Nephron progenitor cell (in vitro differentiated cells): Measurements from ENCODE around the gene WDR7.

ENCODE experiments used
- DNase-seq: peaks from one replicate; pipeline ENCODE4 v3.0.0; 2021
- H3K27ac Mint-ChIP-seq: 2 replicates; pipeline ENCODE4 v1.8.0; 2021; ENCODE audit warnings: mild to moderate bottlenecking, moderate library complexity, mixed read lengths
- H3K27me3 Mint-ChIP-seq: 2 replicates; pipeline ENCODE4 v1.8.0; 2021; ENCODE audit warnings: mild to moderate bottlenecking, low read depth, mixed read lengths; ENCODE audit not compliant: poor library complexity
- H3K36me3 Mint-ChIP-seq: 2 replicates; pipeline ENCODE4 v1.8.0; 2021; ENCODE audit warnings: low read depth, mixed read lengths
- H3K4me1 Mint-ChIP-seq: 2 replicates; pipeline ENCODE4 v1.8.0; 2021; ENCODE audit warnings: mixed read lengths
- H3K4me3 Mint-ChIP-seq: 2 replicates; pipeline ENCODE4 v1.8.0; 2021; ENCODE audit warnings: mild to moderate bottlenecking, moderate library complexity, mixed read lengths
- H3K9me3 Mint-ChIP-seq: 2 replicates; pipeline ENCODE4 v1.8.0; 2021; ENCODE audit warnings: mild to moderate bottlenecking, moderate library complexity, mixed read lengths
- CTCF ChIP-seq: fragments of 200-600 bp; sonication (generic); IDR thresholded peaks from 2 replicates; pipeline ENCODE4 v1.5.0; 2021; ENCODE audit warnings: antibody characterized with exemption

WDR7 gene

GRCh38 chr18:56639571-56639970 lies 11.6 kb upstream of the WDR7 start:
- H3K27me3 Mint-ChIP-seq = peaks cover 18% of the 10 kb centered on the region
- H3K36me3 Mint-ChIP-seq = peaks cover 22% of the 10 kb centered on the region
- H3K9me3 Mint-ChIP-seq = peaks cover 10% of the 10 kb centered on the region
- TF ChIP-seq CTCF = no peak
- DNase-seq = no peak
- peak overlapping the region; percentile 99 for H3K4me3 Mint-ChIP-seq
- no peak overlapping the region for H3K27ac Mint-ChIP-seq
- peaks cover 39% of the 10 kb centered on the region for H3K4me1 Mint-ChIP-seq

GRCh38 chr18:56641714-56642337 lies 9.3 kb upstream of the WDR7 start:
- Mint-ChIP-seq H3K36me3 (peaks cover 10% of the 10 kb centered on the region), H3K27me3 (peaks cover 22% of the 10 kb centered on the region), H3K9me3 (peaks cover 10% of the 10 kb centered on the region), H3K4me3 (no peak overlapping the region), H3K4me1 (peaks cover 17% of the 10 kb centered on the region), H3K27ac (no peak overlapping the region)
- no peak for TF ChIP-seq CTCF
- DNase-seq = no peak

- H3K4me3 Mint-ChIP-seq = no peak overlapping the region
- peaks cover 10% of the 10 kb centered on the region for H3K36me3 Mint-ChIP-seq
- no peak for TF ChIP-seq CTCF
- DNase-seq = no peak
- H3K27ac Mint-ChIP-seq = no peak overlapping the region
- H3K4me1 Mint-ChIP-seq = peaks cover 10% of the 10 kb centered on the region
- H3K27me3 Mint-ChIP-seq = peaks cover 20% of the 10 kb centered on the region
- peaks cover 10% of the 10 kb centered on the region for H3K9me3 Mint-ChIP-seq
Measured at GRCh38 chr18:56643381-56643780, 7.8 kb upstream of the WDR7 start.

- Mint-ChIP-seq H3K36me3 (no peaks in the 10 kb centered on the region), H3K27ac (no peak overlapping the region), H3K27me3 (peaks cover 13% of the 10 kb centered on the region), H3K4me3 (no peak overlapping the region), H3K9me3 (no peaks in the 10 kb centered on the region), H3K4me1 (peaks cover 2% of the 10 kb centered on the region)
- DNase-seq = no peak
- TF ChIP-seq CTCF = peak; percentile 33
Measured at GRCh38 chr18:56645415-56646016, 5.6 kb upstream of the WDR7 start.

GRCh38 chr18:56647071-56647470 lies 4.1 kb upstream of the WDR7 start:
- Mint-ChIP-seq H3K9me3 (no peaks in the 10 kb centered on the region), H3K27ac (no peak overlapping the region), H3K36me3 (no peaks in the 10 kb centered on the region), H3K4me1 (peaks cover 14% of the 10 kb centered on the region), H3K27me3 (peaks cover 14% of the 10 kb centered on the region), H3K4me3 (no peak overlapping the region)
- no peak for DNase-seq
- TF ChIP-seq CTCF = no peak
